Measurements from ENCODE around the gene NXT2. TPM values are rescaled to one million over a fixed set of nuclear protein-coding genes. Genes with fewer than 3 reads are reported as not detected.
A peak's percentile ranks its signal among the peaks of the same experiment; 100 is the strongest.

Gene NXT2
- 1 to 10 TPM; 2.6 to 3.8 TPM for total RNA-seq

- TF ChIP-seq CTCF (IDR thresholded peaks at IDR 0.05) = no peak
- Histone ChIP-seq H3K9me3 (no peaks in the 10 kb centered on the region), H3K27me3 (no peaks in the 10 kb centered on the region), H3K4me1 (no peaks in the 10 kb centered on the region), H3K36me3 (no peaks in the 10 kb centered on the region), H3K4me3 (peak within 1 kb of the TSS; percentile 54 to 56), H3K27ac (peak within 1 kb of the TSS; percentile 81 to 85)
- DNase-seq (ENCODE audit: low spot score) = peak; percentile 89
Observed at GRCh38 chrX:109536439-109537323, at the start of gene NXT2. NXT2 (plus strand) TSS chrX:109536844; CDS start chrX:109537007, 163 bp downstream.

GRCh38 chrX:109487640-109488039 is 49.0 kb upstream of the NXT2 start:
- H3K4me3 ChIP-seq = no peak overlapping the region
- no peaks in the 10 kb centered on the region for H3K4me1 ChIP-seq
- no peaks in the 10 kb centered on the region for H3K27me3 ChIP-seq
- no peak for DNase-seq (ENCODE audit: low spot score)
- no peak overlapping the region for H3K27ac ChIP-seq
- no peaks in the 10 kb centered on the region for H3K36me3 ChIP-seq
- no peaks in the 10 kb centered on the region for H3K9me3 ChIP-seq
- no peak for TF ChIP-seq CTCF (IDR thresholded peaks at IDR 0.05)

GRCh38 chrX:109489174-109489573 is 47.5 kb upstream of the NXT2 start:
- Histone ChIP-seq H3K4me1 (no peaks in the 10 kb centered on the region), H3K36me3 (no peaks in the 10 kb centered on the region), H3K9me3 (no peaks in the 10 kb centered on the region), H3K27me3 (no peaks in the 10 kb centered on the region), H3K4me3 (no peak overlapping the region), H3K27ac (no peak overlapping the region)
- DNase-seq (ENCODE audit: low spot score) = no peak
- TF ChIP-seq CTCF (IDR thresholded peaks at IDR 0.05) = no peak

GRCh38 chrX:109498434-109498833 is 38.2 kb upstream of the NXT2 start:
- Histone ChIP-seq H3K27me3 (no peaks in the 10 kb centered on the region), H3K9me3 (no peaks in the 10 kb centered on the region), H3K36me3 (no peaks in the 10 kb centered on the region), H3K27ac (no peak overlapping the region), H3K4me1 (no peaks in the 10 kb centered on the region), H3K4me3 (no peak overlapping the region)
- no peak for TF ChIP-seq CTCF (IDR thresholded peaks at IDR 0.05)
- no peak for DNase-seq (ENCODE audit: low spot score)

- no peak for DNase-seq (ENCODE audit: low spot score)
- H3K4me3 ChIP-seq = no peak overlapping the region
- peaks cover 0 to 6% of the 10 kb centered on the region in 2 donors for H3K27me3 ChIP-seq
Observed at GRCh38 chrX:109501176-109501575, 35.5 kb upstream of the NXT2 start.

More at GRCh38 chrX:109501176-109501575, 35.5 kb upstream of the NXT2 start:
- TF ChIP-seq CTCF (IDR thresholded peaks at IDR 0.05) = no peak
- Histone ChIP-seq H3K4me1 (no peaks in the 10 kb centered on the region), H3K36me3 (no peaks in the 10 kb centered on the region), H3K27ac (no peak overlapping the region), H3K9me3 (no peaks in the 10 kb centered on the region)
